ENCODE measurements around the gene FCGR1A. TPM values are rescaled to one million over a fixed set of nuclear protein-coding genes. Genes with fewer than 3 reads are reported as not detected.
"Not testable (repeated sequence)": the region's sequence is repeated elsewhere in the genome, so short reads cannot be mapped to it uniquely, and the experiment has no call there.

The FCGR1A gene
- total RNA-seq, 4 donors from 2014 or later = 0.22 to 3.7 (median 0.76) TPM; not detected in 1

DNA sequence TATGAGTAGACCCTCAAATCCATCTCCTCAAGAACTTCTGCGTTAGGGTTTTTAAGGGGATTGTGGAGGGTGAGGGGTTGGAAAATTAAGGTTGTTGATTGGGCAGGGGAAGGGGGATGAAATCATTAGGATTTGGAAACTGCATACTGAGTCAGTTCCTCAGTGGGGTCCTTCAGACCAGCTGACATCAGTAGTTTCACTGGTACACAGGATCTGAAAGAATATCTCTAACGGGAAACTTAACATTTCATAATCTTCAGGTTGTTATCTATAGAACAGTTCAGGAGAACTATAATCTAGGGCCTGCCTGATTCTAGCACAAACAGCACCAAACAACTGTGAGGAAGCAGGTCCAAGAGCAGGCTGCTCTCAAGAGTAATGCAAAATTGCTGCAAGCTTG lies 27.2 kb upstream of the FCGR1A start:
- not testable (repeated sequence) for H3K27me3 ChIP-seq

DNA sequence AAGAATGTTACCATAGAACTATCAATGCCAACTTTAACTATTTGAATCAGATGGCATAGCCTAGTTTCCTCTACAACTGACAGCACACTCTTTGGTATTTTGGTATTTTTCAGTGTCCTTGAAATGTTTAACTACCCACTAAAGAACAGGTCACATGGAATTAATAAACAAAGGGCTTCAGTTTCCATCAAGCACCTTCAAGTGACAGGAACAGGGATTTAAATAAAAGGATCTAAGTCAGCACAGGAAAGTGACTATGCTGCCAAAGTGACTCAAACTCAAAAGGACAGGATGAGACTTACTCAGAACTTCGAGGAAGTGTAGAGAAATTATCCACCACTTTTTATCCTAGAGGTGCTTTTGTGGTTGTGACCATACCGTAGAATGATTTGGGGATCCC lies 20.2 kb upstream of the FCGR1A start:
- intact Hi-C loops (cut with DNase I); DNase-seq; H3K27ac ChIP-seq; H3K9me3 ChIP-seq; H3K4me3 ChIP-seq; H3K4me1 ChIP-seq; H3K27me3 ChIP-seq; H3K36me3 ChIP-seq: not testable (repeated sequence)
- WGBS, 2 donors = 20 to 80% methylated on average over 1 to 2 of the region's 2 CpGs

More for the DNA sequence above, 27.2 kb upstream of the FCGR1A start:
- 68 to 89% methylated on average over 1 to 2 of the region's 2 CpGs for WGBS, 2 donors
- DNase-seq; intact Hi-C loops (cut with DNase I); H3K27ac ChIP-seq; H3K4me3 ChIP-seq; H3K9me3 ChIP-seq; H3K4me1 ChIP-seq; H3K36me3 ChIP-seq: not testable (repeated sequence)

GRCh38 chr1:149764087-149764800 lies 18.2 kb upstream of the FCGR1A start:
- H3K27me3 ChIP-seq; DNase-seq; H3K36me3 ChIP-seq; H3K9me3 ChIP-seq; intact Hi-C loops (cut with DNase I); H3K4me3 ChIP-seq; H3K27ac ChIP-seq; H3K4me1 ChIP-seq: not testable (repeated sequence)
- WGBS, 2 donors = no CpG with 5 or more reads among the region's 1 CpG

DNA sequence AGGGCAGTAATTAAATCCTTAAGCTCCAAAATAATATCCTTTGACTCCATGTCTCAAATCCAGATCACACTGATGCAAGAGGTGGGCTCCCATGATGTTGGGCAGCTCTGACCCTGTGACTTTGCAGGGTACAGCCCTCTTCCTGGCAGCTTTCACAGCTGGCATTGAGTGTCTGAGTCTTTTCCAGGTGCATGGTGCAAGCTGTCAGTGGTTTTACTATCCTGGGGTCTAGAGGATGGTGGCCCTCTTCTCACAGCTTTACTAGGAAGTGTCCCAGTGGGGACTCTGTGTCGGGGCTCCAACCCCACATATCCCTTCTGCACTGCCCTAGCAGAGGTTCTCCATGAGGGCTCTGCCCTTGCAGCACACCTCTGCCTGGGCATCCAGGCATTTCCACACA lies 16.3 kb upstream of the FCGR1A start:
- H3K9me3 ChIP-seq; DNase-seq; H3K27ac ChIP-seq; H3K36me3 ChIP-seq; H3K4me1 ChIP-seq; intact Hi-C loops (cut with DNase I); H3K27me3 ChIP-seq; H3K4me3 ChIP-seq: not testable (repeated sequence)
- no CpG with 5 or more reads among the region's 1 CpG for WGBS, 2 donors

- WGBS, 2 donors = no CpG with 5 or more reads among the region's 1 CpG
These were observed 13.3 kb upstream of the FCGR1A start for GRCh38 chr1:149769216-149769615.

GRCh38 chr1:149770661-149771060 lies 11.8 kb upstream of the FCGR1A start:
- H3K36me3 ChIP-seq; DNase-seq; H3K4me1 ChIP-seq; H3K9me3 ChIP-seq; intact Hi-C loops (cut with DNase I); H3K27ac ChIP-seq; H3K4me3 ChIP-seq; H3K27me3 ChIP-seq: not testable (repeated sequence)
- 55% methylated on average over 4 of the region's 4 CpGs; no CpG with 5 or more reads in 1 of the 2 donors for WGBS, 2 donors

More at GRCh38 chr1:149769216-149769615, 13.3 kb upstream of the FCGR1A start:
- H3K4me1 ChIP-seq; H3K4me3 ChIP-seq; H3K27me3 ChIP-seq; H3K27ac ChIP-seq; H3K36me3 ChIP-seq; DNase-seq; intact Hi-C loops (cut with DNase I); H3K9me3 ChIP-seq: not testable (repeated sequence)

DNA sequence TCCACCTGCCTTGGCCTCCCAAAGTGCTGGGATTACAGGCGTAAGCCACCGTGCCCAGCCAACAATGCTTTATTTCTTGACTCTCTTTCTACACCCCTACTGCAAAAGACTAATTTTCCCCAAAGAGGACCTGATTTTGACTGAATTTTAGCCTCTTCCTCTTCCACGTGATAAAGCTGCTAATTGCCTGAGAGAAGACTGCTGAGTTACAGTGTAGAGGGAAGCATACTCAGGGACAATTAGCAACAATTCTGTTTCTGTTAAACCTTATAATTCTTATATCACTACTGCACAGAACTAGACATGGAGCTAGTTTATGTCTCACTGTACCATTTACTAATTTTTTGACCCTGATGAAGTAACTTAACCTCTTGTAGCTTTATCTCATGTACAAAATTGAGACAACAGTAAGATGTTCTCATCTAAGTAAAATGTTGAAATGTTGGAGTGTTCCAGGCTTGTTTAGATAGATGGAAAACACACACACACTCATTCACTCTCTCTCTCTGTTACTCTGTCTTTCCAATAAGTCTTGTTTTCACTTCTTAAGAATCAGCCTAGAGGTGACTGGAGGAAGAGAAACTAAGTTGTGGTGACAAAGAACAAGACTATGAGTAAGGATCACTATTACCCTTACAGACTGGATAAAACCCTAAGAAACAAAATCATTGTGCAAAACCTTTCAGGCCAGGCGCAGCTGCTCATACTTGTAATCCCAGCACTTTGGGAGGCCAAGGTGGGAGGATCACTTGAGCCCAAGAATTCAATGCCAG lies 10.7 kb upstream of the FCGR1A start:
- intact Hi-C loops (cut with DNase I); H3K36me3 ChIP-seq; H3K27me3 ChIP-seq; H3K4me1 ChIP-seq; DNase-seq; H3K27ac ChIP-seq; H3K4me3 ChIP-seq; H3K9me3 ChIP-seq: not testable (repeated sequence)
- no CpG with 5 or more reads among the region's 4 CpGs for WGBS, 2 donors

- H3K36me3 ChIP-seq; H3K27me3 ChIP-seq; H3K9me3 ChIP-seq; H3K4me1 ChIP-seq; DNase-seq; H3K4me3 ChIP-seq; intact Hi-C loops (cut with DNase I); H3K27ac ChIP-seq: not testable (repeated sequence)
- 18 to 33% methylated on average over 1 of the region's 3 CpGs for WGBS, 2 donors
These were observed 6.9 kb upstream of the FCGR1A start for GRCh38 chr1:149775510-149776147.

DNA sequence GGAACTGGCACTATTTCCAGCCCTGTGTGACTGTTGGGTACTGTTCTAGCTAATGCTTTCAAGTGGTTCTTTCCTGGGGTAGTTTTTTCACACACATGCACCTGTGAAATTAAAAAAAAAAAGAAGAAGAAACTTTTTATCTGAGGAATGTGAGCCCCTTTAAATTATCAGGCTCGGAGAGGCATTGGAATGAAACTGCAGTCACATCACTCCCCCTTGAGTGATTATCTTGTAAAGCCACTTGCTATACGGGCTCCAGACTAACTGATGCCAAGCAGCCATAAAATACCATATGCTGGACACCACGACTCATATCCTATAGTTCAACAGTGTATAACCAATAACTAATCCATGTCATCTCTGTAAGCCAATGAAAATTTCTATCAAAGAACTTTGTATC lies 5.4 kb upstream of the FCGR1A start:
- WGBS, 2 donors = 20% methylated on average over 1 of the region's 3 CpGs; no CpG with 5 or more reads in 1 of the 2 donors
- H3K4me3 ChIP-seq; intact Hi-C loops (cut with DNase I); H3K27me3 ChIP-seq; H3K4me1 ChIP-seq; H3K36me3 ChIP-seq; H3K9me3 ChIP-seq; DNase-seq; H3K27ac ChIP-seq: not testable (repeated sequence)

- H3K4me3 ChIP-seq; H3K27ac ChIP-seq; intact Hi-C loops (cut with DNase I); H3K4me1 ChIP-seq; H3K9me3 ChIP-seq; H3K36me3 ChIP-seq; DNase-seq; H3K27me3 ChIP-seq: not testable (repeated sequence)
- WGBS, 2 donors = no CpG with 5 or more reads among the region's 1 CpG
These were observed 4.2 kb upstream of the FCGR1A start for GRCh38 chr1:149778313-149778712.

- 59 to 75% methylated on average over 4 of the region's 5 CpGs for WGBS, 2 donors
- DNase-seq; intact Hi-C loops (cut with DNase I); H3K27me3 ChIP-seq; H3K9me3 ChIP-seq; H3K4me3 ChIP-seq; H3K36me3 ChIP-seq; H3K4me1 ChIP-seq; H3K27ac ChIP-seq: not testable (repeated sequence)
These were observed 995 bp upstream of the FCGR1A start for GRCh38 chr1:149781413-149781984.

- H3K36me3 ChIP-seq; H3K27me3 ChIP-seq; H3K27ac ChIP-seq; H3K9me3 ChIP-seq; H3K4me1 ChIP-seq; H3K4me3 ChIP-seq; intact Hi-C loops (cut with DNase I); DNase-seq: not testable (repeated sequence)
- no CpG with 5 or more reads among the region's 2 CpGs for WGBS, 2 donors
These were observed 795 bp downstream of the FCGR1A start for GRCh38 chr1:149783289-149783688.

DNA sequence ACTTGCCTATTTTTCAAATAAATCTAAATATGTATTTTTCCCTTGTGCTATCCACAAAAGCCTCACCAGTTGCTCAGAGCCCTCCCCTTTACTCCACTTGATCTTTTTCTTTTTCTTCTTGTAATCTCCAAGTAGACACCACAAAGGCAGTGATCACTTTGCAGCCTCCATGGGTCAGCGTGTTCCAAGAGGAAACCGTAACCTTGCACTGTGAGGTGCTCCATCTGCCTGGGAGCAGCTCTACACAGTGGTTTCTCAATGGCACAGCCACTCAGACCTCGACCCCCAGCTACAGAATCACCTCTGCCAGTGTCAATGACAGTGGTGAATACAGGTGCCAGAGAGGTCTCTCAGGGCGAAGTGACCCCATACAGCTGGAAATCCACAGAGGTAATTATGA lies 1.4 kb downstream of the FCGR1A start:
- H3K27me3 ChIP-seq; H3K4me3 ChIP-seq; H3K36me3 ChIP-seq; intact Hi-C loops (cut with DNase I); H3K9me3 ChIP-seq; H3K27ac ChIP-seq; H3K4me1 ChIP-seq; DNase-seq: not testable (repeated sequence)
- WGBS, 2 donors = no CpG with 5 or more reads among the region's 4 CpGs
